Esophagus squamous epithelium (tissue), 4 donors: ENCODE data around the gene ADAMTSL2.

ENCODE experiments used
- CTCF ChIP-seq, 6 experiments: fragments of 450-650 bp in 4 of 6; fragments of 200-600 bp in 2 of 6; sonication (generic) in 2 of 6; IDR thresholded peaks; one replicate each; pipeline ENCODE4 v1.5.1; 2016 to 2019; ENCODE audit warnings: antibody characterized with exemption in 6 of 6, mild to moderate bottlenecking in 4 of 6, moderate library complexity in 4 of 6
- POLR2A ChIP-seq, 4 donors: fragments of 450-650 bp; IDR thresholded peaks; one replicate each; pipeline ENCODE4 v1.6.1; 2017; ENCODE audit warnings: antibody characterized with exemption in 4 of 4, mild to moderate bottlenecking in 4 of 4, moderate library complexity in 3 of 4

GRCh38 chr9:133591985-133592384, 57.5 kb downstream of the ADAMTSL2 start:
- no peak for TF ChIP-seq CTCF (IDR thresholded peaks at IDR 0.05)
- no peak for TF ChIP-seq POLR2A (IDR thresholded peaks at IDR 0.05)
